KMS-11 (cell line): ENCODE data around the gene RIPOR3.

ENCODE experiments used
- H2AFZ ChIP-seq: fragments of 200-600 bp; sonication (generic); 2 replicates; pipeline ENCODE4 v1.6.1; 2016; ENCODE audit warnings: antibody characterized with exemption, mixed run types, low read depth
- H3K27ac ChIP-seq: fragments of 200-600 bp; sonication (generic); 2 replicates; pipeline ENCODE4 v1.6.1; 2016; ENCODE audit warnings: mild to moderate bottlenecking, mixed run types
- H3K27me3 ChIP-seq: fragments of 200-600 bp; sonication (generic); 2 replicates; pipeline ENCODE4 v1.6.1; 2017; ENCODE audit warnings: mild to moderate bottlenecking, low read depth, mixed run types, moderate library complexity; ENCODE audit not compliant: insufficient read depth
- H3K36me3 ChIP-seq: fragments of 200-600 bp; sonication (generic); 2 replicates; pipeline ENCODE4 v1.6.1; 2017; ENCODE audit warnings: mild to moderate bottlenecking, mixed run types; ENCODE audit not compliant: insufficient read depth
- H3K4me1 ChIP-seq: fragments of 200-600 bp; sonication (generic); 2 replicates; pipeline ENCODE4 v1.6.1; 2016; ENCODE audit warnings: mild to moderate bottlenecking, low read depth, mixed run types; ENCODE audit not compliant: poor library complexity, severe bottlenecking
- H3K4me2 ChIP-seq: fragments of 200-600 bp; sonication (generic); 2 replicates; pipeline ENCODE4 v1.7.0; 2016; ENCODE audit warnings: mild to moderate bottlenecking, mixed run types
- H3K4me3 ChIP-seq: fragments of 200-600 bp; sonication (generic); IDR thresholded peaks from 2 replicates; pipeline ENCODE4 v1.6.1; 2017; ENCODE audit warnings: low read depth, low read length, mixed read lengths; ENCODE audit not compliant: insufficient read depth
- H3K79me2 ChIP-seq: fragments of 200-600 bp; sonication (generic); 2 replicates; pipeline ENCODE4 v1.6.1; 2016; ENCODE audit warnings: low read depth, mixed run types; ENCODE audit not compliant: insufficient read depth
- H3K9ac ChIP-seq: fragments of 200-600 bp; sonication (generic); 2 replicates; pipeline ENCODE4 v1.6.1; 2016; ENCODE audit warnings: mild to moderate bottlenecking, mixed run types
- H4K20me1 ChIP-seq: fragments of 200-600 bp; sonication (generic); 2 replicates; pipeline ENCODE4 v1.6.1; 2016; ENCODE audit warnings: mild to moderate bottlenecking, mixed run types; ENCODE audit not compliant: insufficient read depth
- TF ChIP-seq, protein P1 (sequence below): fragments of 200-600 bp; sonication (generic); conservative IDR thresholded peaks from 2 replicates; pipeline ENCODE4 v1.6.1; 2017; ENCODE audit warnings: low read depth, mild to moderate bottlenecking, antibody characterized with exemption, low read length, moderate library complexity, mixed read lengths

RIPOR3 gene

DNA sequence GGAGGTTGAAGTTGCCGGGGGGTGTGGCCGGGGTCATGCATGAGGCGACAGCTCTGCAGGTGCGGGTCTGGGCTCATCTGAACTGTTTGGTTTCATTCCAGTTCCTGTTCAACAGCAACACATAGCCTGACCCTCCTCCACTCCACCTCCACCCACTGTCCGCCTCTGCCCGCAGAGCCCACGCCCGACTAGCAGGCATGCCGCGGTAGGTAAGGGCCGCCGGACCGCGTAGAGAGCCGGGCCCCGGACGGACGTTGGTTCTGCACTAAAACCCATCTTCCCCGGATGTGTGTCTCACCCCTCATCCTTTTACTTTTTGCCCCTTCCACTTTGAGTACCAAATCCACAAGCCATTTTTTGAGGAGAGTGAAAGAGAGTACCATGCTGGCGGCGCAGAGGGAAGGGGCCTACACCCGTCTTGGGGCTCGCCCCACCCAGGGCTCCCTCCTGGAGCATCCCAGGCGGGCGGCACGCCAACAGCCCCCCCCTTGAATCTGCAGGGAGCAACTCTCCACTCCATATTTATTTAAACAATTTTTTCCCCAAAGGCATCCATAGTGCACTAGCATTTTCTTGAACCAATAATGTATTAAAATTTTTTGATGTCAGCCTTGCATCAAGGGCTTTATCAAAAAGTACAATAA is 108.6 kb downstream of the RIPOR3 start:
- Histone ChIP-seq H3K4me2 (no peak overlapping the region), H3K79me2 (no peaks in the 10 kb centered on the region), H3K27ac (no peak overlapping the region)

DNA sequence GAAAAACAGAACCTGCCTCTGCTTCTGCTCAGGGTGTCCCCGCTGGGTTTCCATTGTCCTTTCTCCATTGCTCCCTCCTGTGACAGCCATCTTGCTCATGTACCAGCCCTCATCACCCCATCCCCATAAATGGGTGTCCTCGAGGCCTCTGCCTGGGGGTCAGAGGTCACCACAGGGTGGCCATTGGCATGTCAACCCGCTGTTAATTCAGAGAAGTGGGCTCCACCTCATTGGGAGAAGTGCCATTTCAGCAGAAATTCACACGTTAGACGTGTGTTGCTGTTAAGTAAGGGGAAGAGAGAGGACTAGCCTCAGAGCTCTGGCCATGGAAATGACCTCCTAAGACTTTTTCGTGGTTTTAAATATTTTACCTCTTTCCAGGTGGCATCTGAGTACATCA is 109.2 kb downstream of the RIPOR3 start:
- Histone ChIP-seq H3K4me1 (no peaks in the 10 kb centered on the region), H3K27ac (no peak overlapping the region), H3K79me2 (no peaks in the 10 kb centered on the region), H3K4me2 (no peak overlapping the region), H3K9ac (no peak overlapping the region), H3K36me3 (no peaks in the 10 kb centered on the region; the same call in 1 of the 2 replicates), H4K20me1 (no peaks in the 10 kb centered on the region), H3K27me3 (no peaks in the 10 kb centered on the region), H2AFZ (no peak overlapping the region), H3K4me3 (no peak overlapping the region)
- TF ChIP-seq, protein P1, sequence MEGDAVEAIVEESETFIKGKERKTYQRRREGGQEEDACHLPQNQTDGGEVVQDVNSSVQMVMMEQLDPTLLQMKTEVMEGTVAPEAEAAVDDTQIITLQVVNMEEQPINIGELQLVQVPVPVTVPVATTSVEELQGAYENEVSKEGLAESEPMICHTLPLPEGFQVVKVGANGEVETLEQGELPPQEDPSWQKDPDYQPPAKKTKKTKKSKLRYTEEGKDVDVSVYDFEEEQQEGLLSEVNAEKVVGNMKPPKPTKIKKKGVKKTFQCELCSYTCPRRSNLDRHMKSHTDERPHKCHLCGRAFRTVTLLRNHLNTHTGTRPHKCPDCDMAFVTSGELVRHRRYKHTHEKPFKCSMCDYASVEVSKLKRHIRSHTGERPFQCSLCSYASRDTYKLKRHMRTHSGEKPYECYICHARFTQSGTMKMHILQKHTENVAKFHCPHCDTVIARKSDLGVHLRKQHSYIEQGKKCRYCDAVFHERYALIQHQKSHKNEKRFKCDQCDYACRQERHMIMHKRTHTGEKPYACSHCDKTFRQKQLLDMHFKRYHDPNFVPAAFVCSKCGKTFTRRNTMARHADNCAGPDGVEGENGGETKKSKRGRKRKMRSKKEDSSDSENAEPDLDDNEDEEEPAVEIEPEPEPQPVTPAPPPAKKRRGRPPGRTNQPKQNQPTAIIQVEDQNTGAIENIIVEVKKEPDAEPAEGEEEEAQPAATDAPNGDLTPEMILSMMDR = no peak

More for the DNA sequence above, 108.6 kb downstream of the RIPOR3 start:
- Histone ChIP-seq H2AFZ (no peak overlapping the region), H3K36me3 (no peaks in the 10 kb centered on the region; the same call in 1 of the 2 replicates), H4K20me1 (no peaks in the 10 kb centered on the region), H3K9ac (no peak overlapping the region), H3K4me3 (no peak overlapping the region), H3K27me3 (no peaks in the 10 kb centered on the region), H3K4me1 (no peaks in the 10 kb centered on the region)
- TF ChIP-seq, protein P1 = no peak

DNA sequence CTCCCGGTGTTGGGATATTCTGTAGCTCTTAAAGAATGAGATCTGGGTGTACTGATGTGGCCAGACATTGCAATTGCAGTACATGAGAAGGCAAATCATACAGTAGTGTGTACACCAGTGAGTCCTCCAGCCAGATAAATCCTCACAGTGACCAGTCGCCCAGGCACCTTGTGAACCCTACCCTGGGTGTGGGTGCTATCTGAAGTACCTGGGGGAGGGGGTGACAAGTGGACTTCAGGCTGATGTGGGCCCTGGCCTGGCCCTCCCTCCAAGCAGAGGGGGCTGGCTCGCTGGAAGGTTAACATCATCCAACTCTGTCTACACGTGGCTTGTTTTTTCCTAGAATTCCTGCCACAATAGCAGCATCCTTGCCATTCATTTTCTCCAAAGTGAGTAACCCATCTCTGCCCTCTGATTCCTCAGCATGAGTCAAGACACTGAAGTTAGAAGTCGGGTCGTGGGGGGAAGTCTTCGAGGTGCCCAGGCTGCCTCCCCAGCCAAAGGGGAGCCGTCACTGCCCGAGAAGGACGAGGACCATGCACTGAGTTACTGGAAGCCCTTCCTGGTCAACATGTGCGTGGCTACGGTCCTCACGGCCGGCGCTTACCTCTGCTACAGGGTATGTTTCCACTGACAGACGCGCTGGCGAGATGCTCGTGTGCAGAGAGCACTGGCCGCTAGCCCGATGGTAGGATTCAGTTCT is 110.3 kb downstream of the RIPOR3 start:
- Histone ChIP-seq H3K4me3 (no peak overlapping the region), H3K9ac (no peak overlapping the region), H2AFZ (no peak overlapping the region), H4K20me1 (no peaks in the 10 kb centered on the region), H3K4me1 (no peaks in the 10 kb centered on the region), H3K36me3 (no peaks in the 10 kb centered on the region; the same call in 1 of the 2 replicates), H3K27me3 (no peaks in the 10 kb centered on the region), H3K27ac (no peak overlapping the region), H3K79me2 (no peaks in the 10 kb centered on the region), H3K4me2 (no peak overlapping the region)
- TF ChIP-seq, protein P1 = no peak

DNA sequence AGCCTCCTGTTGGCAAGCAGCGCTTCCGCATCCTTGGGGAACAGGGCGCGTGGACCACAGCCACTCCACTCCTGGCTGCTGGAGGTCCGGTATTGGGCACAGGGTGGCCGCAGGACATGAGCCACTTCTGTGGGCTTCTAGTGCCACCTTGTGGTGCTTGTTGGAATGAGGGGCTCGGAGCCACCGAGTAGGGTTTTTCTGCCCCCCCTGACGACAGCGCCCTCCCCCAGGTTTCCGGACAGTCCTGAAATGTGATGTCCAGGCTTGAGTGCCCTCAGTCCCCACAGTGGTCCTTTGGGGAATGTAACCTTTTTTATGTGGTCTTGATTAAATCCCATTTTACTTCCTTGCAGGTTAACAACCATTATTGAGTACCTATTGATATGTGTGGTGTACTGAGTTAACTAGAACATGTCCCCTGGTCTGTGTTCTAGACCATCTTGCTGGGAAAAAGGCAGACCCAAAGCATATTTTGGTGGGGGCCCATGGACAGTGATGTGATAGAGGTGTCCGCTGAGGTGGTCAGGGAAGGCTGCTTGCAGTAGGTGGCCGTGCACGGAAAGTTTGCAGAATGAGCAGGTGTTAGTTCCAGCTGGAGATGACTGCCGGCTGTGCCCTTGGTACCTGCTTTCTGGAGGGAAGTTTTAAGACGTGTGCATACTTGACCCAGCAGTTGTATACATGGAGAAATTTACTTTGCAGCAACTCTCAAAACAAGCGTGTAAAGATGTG is 111.2 kb downstream of the RIPOR3 start:
- TF ChIP-seq, protein P1 = peak; percentile 88
- Histone ChIP-seq H3K36me3 (no peaks in the 10 kb centered on the region; the same call in 1 of the 2 replicates), H2AFZ (no peak overlapping the region)

More for the DNA sequence above, 111.2 kb downstream of the RIPOR3 start:
- H3K4me3 ChIP-seq = no peak overlapping the region
- no peaks in the 10 kb centered on the region for H3K27me3 ChIP-seq
- no peaks in the 10 kb centered on the region for H3K4me1 ChIP-seq
- H3K27ac ChIP-seq = no peak overlapping the region
- H3K4me2 ChIP-seq = no peak overlapping the region
- H3K9ac ChIP-seq = no peak overlapping the region
- no peaks in the 10 kb centered on the region for H3K79me2 ChIP-seq
- no peaks in the 10 kb centered on the region for H4K20me1 ChIP-seq
